ENCODE data around the gene CCDC92B. TPM values are rescaled to one million over a fixed set of nuclear protein-coding genes. Genes with fewer than 3 reads are reported as not detected.

The CCDC92B gene
- total RNA-seq, 1 donor from 2014 or later = 0.17 TPM

- no peaks in the 10 kb centered on the region for H3K79me2 ChIP-seq (ENCODE audit: low read depth)
- peaks cover 67% of the 10 kb centered on the region for H3K27me3 ChIP-seq
- DNase-seq (ENCODE audit: low spot score) = peak; percentile 95
- Mint-ChIP-seq H3K27ac (no peak overlapping the region), H3K4me3 (no peak overlapping the region), H3K27me3 (ENCODE audit: insufficient read depth, low read depth) (peaks cover 57% of the 10 kb centered on the region), H3K9me3 (no peaks in the 10 kb centered on the region), H3K4me1 (peaks cover 2% of the 10 kb centered on the region), H3K36me3 (no peaks in the 10 kb centered on the region)
- peaks cover 32% of the 10 kb centered on the region for H4K20me1 ChIP-seq (ENCODE audit: low read depth)
- peak overlapping the region; percentile 92 for H3K4me2 ChIP-seq
- no peak for TF ChIP-seq EZH2phosphoT487 (IDR thresholded peaks at IDR 0.05)
- TF ChIP-seq EZH2 (IDR thresholded peaks at IDR 0.05) = no peak
- no peak for TF ChIP-seq CTCF (IDR thresholded peaks at IDR 0.05)
- no peaks in the 10 kb centered on the region for H3K4me1 ChIP-seq
- no peaks in the 10 kb centered on the region for H3K36me3 ChIP-seq
- no peak overlapping the region for H2AFZ ChIP-seq (replicated peaks)
- peaks cover 21% of the 10 kb centered on the region for H3F3A ChIP-seq (ENCODE audit: low read depth)
- no peak overlapping the region for H3K9ac ChIP-seq
- H3K4me3 ChIP-seq = peak overlapping the region; percentile 68
- H3K9me3 ChIP-seq (ENCODE audit: low read depth) = no peaks in the 10 kb centered on the region
- H3K27ac ChIP-seq = no peak overlapping the region
These were observed 331 bp upstream of the CCDC92B start for GRCh38 chr17:2749784-2750181.

- H3K27me3 Mint-ChIP-seq (ENCODE audit: insufficient read depth, low read depth) = peaks cover 44% of the 10 kb centered on the region
- Histone ChIP-seq H3K4me3 (no peak overlapping the region), H3K4me2 (no peak overlapping the region), H3K4me1 (no peaks in the 10 kb centered on the region), H3K36me3 (no peaks in the 10 kb centered on the region), H3K9me3 (ENCODE audit: low read depth) (no peaks in the 10 kb centered on the region), H4K20me1 (ENCODE audit: low read depth) (peaks cover 16% of the 10 kb centered on the region), H3K9ac (no peak overlapping the region), H3K27me3 (peaks cover 26% of the 10 kb centered on the region), H3K79me2 (ENCODE audit: low read depth) (no peaks in the 10 kb centered on the region), H2AFZ (replicated peaks) (no peak overlapping the region), H3F3A (ENCODE audit: low read depth) (peaks cover 7% of the 10 kb centered on the region), H3K27ac (no peak overlapping the region)
- no peak overlapping the region for H3K4me3 Mint-ChIP-seq
- no peak for DNase-seq (ENCODE audit: low spot score)
- TF ChIP-seq CTCF (IDR thresholded peaks at IDR 0.05) (no peak), EZH2 (IDR thresholded peaks at IDR 0.05) (no peak), EZH2phosphoT487 (IDR thresholded peaks at IDR 0.05) (no peak)
- H3K4me1 Mint-ChIP-seq = peaks cover 2% of the 10 kb centered on the region
- H3K36me3 Mint-ChIP-seq = no peaks in the 10 kb centered on the region
- no peak overlapping the region for H3K27ac Mint-ChIP-seq
- H3K9me3 Mint-ChIP-seq = no peaks in the 10 kb centered on the region
These were observed 4.0 kb downstream of the CCDC92B start for GRCh38 chr17:2745317-2746037.

GRCh38 chr17:2737693-2738092 is 11.8 kb downstream of the CCDC92B start:
- TF ChIP-seq EZH2 (IDR thresholded peaks at IDR 0.05) (no peak), CTCF (IDR thresholded peaks at IDR 0.05) (no peak), EZH2phosphoT487 (IDR thresholded peaks at IDR 0.05) (no peak)

More at GRCh38 chr17:2737693-2738092, 11.8 kb downstream of the CCDC92B start:
- Histone ChIP-seq H4K20me1 (ENCODE audit: low read depth) (no peaks in the 10 kb centered on the region), H3K4me1 (no peaks in the 10 kb centered on the region), H2AFZ (replicated peaks) (no peak overlapping the region), H3K9ac (no peak overlapping the region), H3F3A (ENCODE audit: low read depth) (no peaks in the 10 kb centered on the region), H3K4me2 (no peak overlapping the region), H3K27ac (no peak overlapping the region), H3K36me3 (no peaks in the 10 kb centered on the region), H3K4me3 (no peak overlapping the region), H3K9me3 (ENCODE audit: low read depth) (no peaks in the 10 kb centered on the region), H3K27me3 (no peaks in the 10 kb centered on the region), H3K79me2 (ENCODE audit: low read depth) (no peaks in the 10 kb centered on the region)
- Mint-ChIP-seq H3K27ac (no peak overlapping the region), H3K9me3 (no peaks in the 10 kb centered on the region), H3K4me1 (peaks cover 2% of the 10 kb centered on the region), H3K36me3 (no peaks in the 10 kb centered on the region), H3K27me3 (ENCODE audit: insufficient read depth, low read depth) (peaks cover 8% of the 10 kb centered on the region), H3K4me3 (no peak overlapping the region)
- DNase-seq (ENCODE audit: low spot score) = no peak

Data from neural progenitor cell (in vitro differentiated cells).